Bronchial epithelial cell (primary cell): ENCODE results near the gene CACNA2D1. TPM values are rescaled to one million over a fixed set of nuclear protein-coding genes. Genes with fewer than 3 reads are reported as not detected.

Experiments
- DNase-seq: peaks from one replicate; pipeline ENCODE4 v3.0.0-alpha.2; 2010; ENCODE audit warnings: low read depth
- FAIRE-seq: peaks from 2 replicates; lab custom pipeline; 2011; peaks lifted over from hg19 to GRCh38; lab: Jason Lieb, UNC
- H3K27me3 ChIP-seq: 2 replicates; pipeline ENCODE4 v1.5.1; 2011; ENCODE audit warnings: low read length; ENCODE audit not compliant: control insufficient read depth, insufficient read depth
- H3K36me3 ChIP-seq: 2 replicates; pipeline ENCODE4 v1.5.1; 2011; ENCODE audit warnings: low read length; ENCODE audit not compliant: control insufficient read depth, insufficient read depth
- H3K4me3 ChIP-seq: 2 replicates; pipeline ENCODE4 v1.5.1; 2011; ENCODE audit warnings: mild to moderate bottlenecking, low read depth, low read length, control low read depth
- total RNA-seq: library from RNA; depleted of rRNA; stranded (reverse); fragments of >200 nt; gene quantifications from 2 replicates; pipeline ENCODE4 v1.2.1, GENCODE V29; 2014
- TF ChIP-seq, protein P1 (sequence below): IDR thresholded peaks from 2 replicates; pipeline ENCODE4 v1.5.1; 2011; ENCODE audit warnings: mild to moderate bottlenecking, moderate library complexity, low read length, control low read depth, inconsistent platforms; ENCODE audit not compliant: insufficient read depth, severe bottlenecking

CACNA2D1 gene
- total RNA-seq, 1 donor from 2014 or later, result 1.1 TPM

- no peak for DNase-seq
- H3K4me3 ChIP-seq, result no peak overlapping the region
- no peak for FAIRE-seq
- TF ChIP-seq, protein P1, sequence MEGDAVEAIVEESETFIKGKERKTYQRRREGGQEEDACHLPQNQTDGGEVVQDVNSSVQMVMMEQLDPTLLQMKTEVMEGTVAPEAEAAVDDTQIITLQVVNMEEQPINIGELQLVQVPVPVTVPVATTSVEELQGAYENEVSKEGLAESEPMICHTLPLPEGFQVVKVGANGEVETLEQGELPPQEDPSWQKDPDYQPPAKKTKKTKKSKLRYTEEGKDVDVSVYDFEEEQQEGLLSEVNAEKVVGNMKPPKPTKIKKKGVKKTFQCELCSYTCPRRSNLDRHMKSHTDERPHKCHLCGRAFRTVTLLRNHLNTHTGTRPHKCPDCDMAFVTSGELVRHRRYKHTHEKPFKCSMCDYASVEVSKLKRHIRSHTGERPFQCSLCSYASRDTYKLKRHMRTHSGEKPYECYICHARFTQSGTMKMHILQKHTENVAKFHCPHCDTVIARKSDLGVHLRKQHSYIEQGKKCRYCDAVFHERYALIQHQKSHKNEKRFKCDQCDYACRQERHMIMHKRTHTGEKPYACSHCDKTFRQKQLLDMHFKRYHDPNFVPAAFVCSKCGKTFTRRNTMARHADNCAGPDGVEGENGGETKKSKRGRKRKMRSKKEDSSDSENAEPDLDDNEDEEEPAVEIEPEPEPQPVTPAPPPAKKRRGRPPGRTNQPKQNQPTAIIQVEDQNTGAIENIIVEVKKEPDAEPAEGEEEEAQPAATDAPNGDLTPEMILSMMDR, result no peak
- H3K27me3 ChIP-seq, result no peaks in the 10 kb centered on the region
- no peaks in the 10 kb centered on the region for H3K36me3 ChIP-seq
These were observed 408.1 kb downstream of the CACNA2D1 start for GRCh38 chr7:82035456-82035855.

DNA sequence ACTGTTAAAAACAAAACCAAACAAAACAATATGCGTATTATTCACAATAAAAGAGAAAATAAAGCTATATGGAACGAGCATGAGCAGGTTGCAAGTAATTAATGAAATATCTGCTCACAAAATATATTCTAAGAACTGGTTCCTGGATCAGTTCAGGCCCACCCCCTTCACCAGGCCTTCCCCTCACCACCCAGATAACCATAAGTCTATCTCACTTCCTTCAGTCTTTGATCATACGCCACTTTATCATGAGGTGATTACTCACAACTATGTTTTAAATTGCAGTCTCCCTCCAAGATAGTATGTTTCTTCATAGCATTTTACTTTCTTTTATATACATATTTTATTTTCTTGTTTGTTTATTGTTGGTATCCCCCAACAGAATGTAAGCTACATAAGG lies 410.7 kb downstream of the CACNA2D1 start:
- Histone ChIP-seq H3K27me3 (no peaks in the 10 kb centered on the region), H3K36me3 (no peaks in the 10 kb centered on the region), H3K4me3 (no peak overlapping the region)
- no peak for DNase-seq
- TF ChIP-seq, protein P1, result no peak
- FAIRE-seq, result no peak

GRCh38 chr7:82029236-82029913 lies 414.2 kb downstream of the CACNA2D1 start:
- DNase-seq, result no peak
- TF ChIP-seq, protein P1, result no peak
- FAIRE-seq, result no peak
- H3K27me3 ChIP-seq, result no peaks in the 10 kb centered on the region
- H3K36me3 ChIP-seq, result no peaks in the 10 kb centered on the region
- no peak overlapping the region for H3K4me3 ChIP-seq

DNA sequence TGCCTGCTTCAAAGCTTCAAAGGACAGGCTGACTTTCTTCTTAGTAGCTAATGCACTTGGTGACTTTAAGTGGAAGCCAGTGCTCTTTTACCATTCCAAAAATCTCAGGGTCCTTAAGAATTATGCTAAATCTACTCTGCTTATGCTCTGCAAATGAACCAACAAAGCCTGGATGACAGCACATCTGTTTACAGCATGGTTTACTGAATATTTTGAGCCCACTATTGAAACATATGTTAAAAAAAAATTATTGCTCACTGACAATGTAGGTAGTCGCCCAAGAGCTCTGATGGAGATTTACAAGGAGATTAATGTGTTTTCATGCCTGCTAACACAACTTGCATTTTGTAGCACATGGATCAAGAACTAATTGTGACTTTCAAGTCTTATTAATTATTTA lies 415.5 kb downstream of the CACNA2D1 start:
- H3K27me3 ChIP-seq, result no peaks in the 10 kb centered on the region
- TF ChIP-seq, protein P1, result no peak
- FAIRE-seq (no peak), DNase-seq (no peak)
- H3K4me3 ChIP-seq, result no peak overlapping the region
- no peaks in the 10 kb centered on the region for H3K36me3 ChIP-seq

DNA sequence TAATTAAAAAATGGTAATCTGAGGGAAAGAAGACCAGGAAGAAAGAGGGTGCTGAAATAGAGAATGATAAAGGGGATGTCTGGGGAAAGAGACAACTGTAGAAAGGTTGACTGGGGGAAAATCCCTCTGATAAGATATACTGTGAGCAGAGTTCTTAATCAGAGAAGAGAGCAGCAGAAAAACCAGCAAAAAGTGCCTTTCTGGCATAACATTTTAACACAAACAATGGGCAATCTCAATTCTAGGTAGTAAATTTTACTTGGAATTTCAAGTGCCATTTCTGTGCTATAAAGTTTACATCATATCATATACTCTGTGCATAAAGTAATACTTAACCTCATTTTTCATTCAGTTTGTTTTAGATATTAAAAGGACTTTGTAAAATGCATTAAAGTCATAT lies 421.9 kb downstream of the CACNA2D1 start:
- DNase-seq (no peak), FAIRE-seq (no peak)
- H3K36me3 ChIP-seq, result no peaks in the 10 kb centered on the region
- H3K27me3 ChIP-seq, result no peaks in the 10 kb centered on the region
- TF ChIP-seq, protein P1, result no peak
- no peak overlapping the region for H3K4me3 ChIP-seq

- DNase-seq, result no peak
- H3K27me3 ChIP-seq, result no peaks in the 10 kb centered on the region
- FAIRE-seq, result no peak
- H3K36me3 ChIP-seq, result no peaks in the 10 kb centered on the region
- TF ChIP-seq, protein P1, result no peak
- H3K4me3 ChIP-seq, result no peak overlapping the region
These were observed 422.5 kb downstream of the CACNA2D1 start for GRCh38 chr7:82021036-82021435.
